ENCODE results near the gene PRIMPOL.

Gene PRIMPOL

DNA sequence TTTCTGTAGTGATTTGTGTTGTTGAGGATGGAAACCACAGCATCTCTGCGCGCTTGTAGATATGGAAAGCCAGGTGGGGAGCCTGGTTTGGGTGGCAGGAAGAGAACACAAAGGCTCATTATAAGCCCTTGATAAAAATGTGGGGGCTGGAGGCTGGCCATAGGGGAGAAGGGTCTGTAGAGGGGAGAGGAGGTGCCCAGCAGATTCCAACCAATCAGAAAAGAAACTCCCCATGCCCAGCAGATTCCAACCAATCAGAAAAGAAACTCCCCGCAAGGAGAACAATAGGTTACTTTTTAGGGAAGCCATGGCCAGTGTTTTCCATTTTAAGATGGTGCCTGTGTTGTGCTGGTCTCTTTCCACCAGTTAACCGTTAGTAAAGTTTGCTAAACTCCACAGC lies 94.1 kb downstream of the PRIMPOL start:
- FAIRE-seq (no peak), DNase-seq (ENCODE audit: extremely low spot score, insufficient read length, low read depth) (no peak)

DNA sequence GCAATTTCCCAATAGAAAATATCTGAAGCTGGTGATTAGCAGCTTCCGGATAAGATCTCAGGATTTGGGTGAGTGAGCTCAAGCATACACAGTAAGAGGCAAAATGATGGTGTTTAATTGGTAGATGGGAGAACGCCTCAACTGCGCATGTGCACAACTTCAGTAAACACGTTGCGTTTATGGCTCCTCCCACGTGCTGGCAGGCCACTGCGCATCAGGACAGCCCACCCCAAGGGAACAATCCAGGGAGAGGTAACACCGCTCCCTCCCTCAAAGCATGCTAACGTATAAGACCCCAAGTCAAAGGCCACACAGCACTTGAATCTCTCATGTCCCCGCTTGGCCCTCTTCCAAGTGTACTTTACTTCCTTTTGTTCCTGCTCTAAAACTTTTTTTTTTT lies 94.7 kb downstream of the PRIMPOL start:
- FAIRE-seq, result no peak

More for the DNA sequence above, 94.7 kb downstream of the PRIMPOL start:
- DNase-seq (ENCODE audit: extremely low spot score, insufficient read length, low read depth), result no peak
